Progenitor cell of endocrine pancreas (in vitro differentiated cells): ENCODE data around the gene TBL1XR1. TPM values are rescaled to one million over a fixed set of nuclear protein-coding genes. Genes with fewer than 3 reads are reported as not detected.
A peak's percentile ranks its signal among the peaks of the same experiment; 100 is the strongest.
"Not testable (repeated sequence)": the region's sequence is repeated elsewhere in the genome, so short reads cannot be mapped to it uniquely, and the experiment has no call there.

Experiments
- DNase-seq: peaks from one replicate; pipeline ENCODE4 v3.0.0; 2021; ENCODE audit warnings: low spot score; ENCODE audit not compliant: unreplicated experiment
- H3K27ac Mint-ChIP-seq: 2 replicates; pipeline ENCODE4 v1.8.0; 2021; ENCODE audit warnings: mild to moderate bottlenecking, moderate library complexity, mixed read lengths
- H3K27me3 Mint-ChIP-seq: 2 replicates; pipeline ENCODE4 v1.8.0; 2021; ENCODE audit warnings: mixed read lengths
- H3K36me3 Mint-ChIP-seq: 2 replicates; pipeline ENCODE4 v1.8.0; 2022; ENCODE audit warnings: mixed read lengths; ENCODE audit not compliant: insufficient read depth
- H3K4me1 Mint-ChIP-seq: 2 replicates; pipeline ENCODE4 v1.8.0; 2021; ENCODE audit warnings: low read depth, mixed read lengths
- H3K4me3 Mint-ChIP-seq: 2 replicates; pipeline ENCODE4 v1.8.0; 2021; ENCODE audit warnings: low read depth, mild to moderate bottlenecking, moderate library complexity, mixed read lengths
- H3K9me3 Mint-ChIP-seq: 2 replicates; pipeline ENCODE4 v1.8.0; 2021; ENCODE audit warnings: low read depth, mixed read lengths
- CTCF ChIP-seq: fragments of 200-600 bp; sonication (generic); IDR thresholded peaks from one replicate; pipeline ENCODE4 v1.5.0; 2021; ENCODE audit warnings: antibody characterized with exemption, mild to moderate bottlenecking; ENCODE audit not compliant: unreplicated experiment
- total RNA-seq: library from RNA; stranded (reverse); gene quantifications from 2 replicates; pipeline ENCODE4 v1.2.1, GENCODE V29; 2021

Gene TBL1XR1
- total RNA-seq, 1 donor from 2014 or later, result 207 TPM

GRCh38 chr3:177145381-177145780, 51.9 kb downstream of the TBL1XR1 start:
- Mint-ChIP-seq H3K4me3 (no peak overlapping the region), H3K27me3 (no peaks in the 10 kb centered on the region), H3K27ac (no peak overlapping the region), H3K36me3 (peaks cover 6% of the 10 kb centered on the region), H3K9me3 (peaks cover 6% of the 10 kb centered on the region), H3K4me1 (peaks cover 37% of the 10 kb centered on the region)
- no peak for TF ChIP-seq CTCF
- DNase-seq, result no peak

- Mint-ChIP-seq H3K36me3 (peaks cover 6% of the 10 kb centered on the region), H3K9me3 (peaks cover 6% of the 10 kb centered on the region), H3K4me1 (peaks cover 32% of the 10 kb centered on the region), H3K27me3 (no peaks in the 10 kb centered on the region), H3K27ac (no peak overlapping the region), H3K4me3 (no peak overlapping the region)
- no peak for DNase-seq
- TF ChIP-seq CTCF, result no peak
Observed at GRCh38 chr3:177144922-177145321, 52.4 kb downstream of the TBL1XR1 start.

- Mint-ChIP-seq H3K4me3 (no peak overlapping the region), H3K4me1 (peaks cover 28% of the 10 kb centered on the region), H3K27me3 (no peaks in the 10 kb centered on the region), H3K9me3 (peaks cover 6% of the 10 kb centered on the region), H3K27ac (no peak overlapping the region), H3K36me3 (peaks cover 12% of the 10 kb centered on the region)
- TF ChIP-seq CTCF, result no peak
- DNase-seq, result no peak
Observed at GRCh38 chr3:177141899-177142646, 55.2 kb downstream of the TBL1XR1 start.

GRCh38 chr3:177141471-177141870, 55.8 kb downstream of the TBL1XR1 start:
- Mint-ChIP-seq H3K4me3 (no peak overlapping the region), H3K27ac (no peak overlapping the region), H3K4me1 (peaks cover 26% of the 10 kb centered on the region), H3K27me3 (no peaks in the 10 kb centered on the region), H3K9me3 (peaks cover 6% of the 10 kb centered on the region), H3K36me3 (peaks cover 14% of the 10 kb centered on the region)
- DNase-seq, result no peak
- no peak for TF ChIP-seq CTCF

GRCh38 chr3:177139220-177139619, 58.1 kb downstream of the TBL1XR1 start:
- not testable (repeated sequence) for H3K27me3 Mint-ChIP-seq, H3K9me3 Mint-ChIP-seq, H3K4me3 Mint-ChIP-seq, DNase-seq
- H3K36me3 Mint-ChIP-seq, result peaks cover 16% of the 10 kb centered on the region
- H3K4me1 Mint-ChIP-seq, result peaks cover 15% of the 10 kb centered on the region
- peak overlapping the region; percentile 19 for H3K27ac Mint-ChIP-seq
